Measurements from ENCODE around the gene CCSER1. TPM values are rescaled to one million over a fixed set of nuclear protein-coding genes. Genes with fewer than 3 reads are reported as not detected.
"Not testable (repeated sequence)": the region's sequence is repeated elsewhere in the genome, so short reads cannot be mapped to it uniquely, and the experiment has no call there.

Gene CCSER1
- total RNA-seq, 1 donor from 2014 or later, result 11.9 TPM

DNA sequence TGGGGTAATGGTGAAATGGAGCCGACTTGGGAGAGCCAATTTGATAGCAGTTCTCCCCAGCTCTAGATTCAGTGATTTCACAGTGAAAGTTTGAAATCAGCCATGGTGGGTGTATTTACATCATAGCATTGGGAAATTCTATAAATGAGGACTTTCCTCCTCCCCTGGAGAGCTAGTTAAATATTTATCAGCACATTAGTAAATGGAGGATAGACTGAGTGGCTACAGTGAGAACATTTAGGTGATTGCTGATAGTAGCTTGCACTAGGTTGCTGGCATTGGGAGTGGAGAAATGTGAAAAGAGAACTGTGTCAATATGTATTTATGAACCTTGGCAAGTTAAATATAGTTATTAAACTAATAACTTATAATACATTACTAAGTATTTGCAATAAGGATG lies 347.3 kb downstream of the CCSER1 start:
- TF ChIP-seq, protein P1, sequence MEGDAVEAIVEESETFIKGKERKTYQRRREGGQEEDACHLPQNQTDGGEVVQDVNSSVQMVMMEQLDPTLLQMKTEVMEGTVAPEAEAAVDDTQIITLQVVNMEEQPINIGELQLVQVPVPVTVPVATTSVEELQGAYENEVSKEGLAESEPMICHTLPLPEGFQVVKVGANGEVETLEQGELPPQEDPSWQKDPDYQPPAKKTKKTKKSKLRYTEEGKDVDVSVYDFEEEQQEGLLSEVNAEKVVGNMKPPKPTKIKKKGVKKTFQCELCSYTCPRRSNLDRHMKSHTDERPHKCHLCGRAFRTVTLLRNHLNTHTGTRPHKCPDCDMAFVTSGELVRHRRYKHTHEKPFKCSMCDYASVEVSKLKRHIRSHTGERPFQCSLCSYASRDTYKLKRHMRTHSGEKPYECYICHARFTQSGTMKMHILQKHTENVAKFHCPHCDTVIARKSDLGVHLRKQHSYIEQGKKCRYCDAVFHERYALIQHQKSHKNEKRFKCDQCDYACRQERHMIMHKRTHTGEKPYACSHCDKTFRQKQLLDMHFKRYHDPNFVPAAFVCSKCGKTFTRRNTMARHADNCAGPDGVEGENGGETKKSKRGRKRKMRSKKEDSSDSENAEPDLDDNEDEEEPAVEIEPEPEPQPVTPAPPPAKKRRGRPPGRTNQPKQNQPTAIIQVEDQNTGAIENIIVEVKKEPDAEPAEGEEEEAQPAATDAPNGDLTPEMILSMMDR (conservative IDR thresholded peaks at IDR 0.05), result no peak
- H3K4me1 Mint-ChIP-seq, result no peaks in the 10 kb centered on the region
- no peak for DNase-seq (ENCODE audit: low read depth, low spot score)

DNA sequence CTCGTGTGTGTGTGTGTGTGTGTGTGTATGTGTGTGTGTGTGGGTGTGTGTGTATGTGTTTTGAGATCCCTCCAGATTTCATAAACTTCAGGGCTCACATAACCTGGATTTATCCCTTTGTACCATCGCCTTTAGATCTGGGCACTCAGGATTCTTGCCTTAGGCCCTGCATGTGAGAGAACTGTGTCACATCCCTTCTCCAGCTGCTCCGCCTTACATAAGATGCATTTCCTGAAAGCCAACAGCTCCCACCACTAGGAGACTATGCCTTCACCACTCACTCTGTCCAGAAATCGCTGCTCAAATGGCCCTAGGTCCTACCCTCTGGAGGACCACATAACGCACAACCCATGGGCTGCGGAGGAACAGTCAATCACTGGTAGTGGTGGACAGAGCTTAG lies 348.8 kb downstream of the CCSER1 start:
- Mint-ChIP-seq H3K4me1 (no peaks in the 10 kb centered on the region), H3K4me3 (no peak overlapping the region), H3K9me3 (peaks cover 4% of the 10 kb centered on the region), H3K36me3 (ENCODE audit: low read depth) (no peaks in the 10 kb centered on the region), H3K27ac (ENCODE audit: unreplicated experiment) (no peak overlapping the region), H3K27me3 (ENCODE audit: low read depth) (no peaks in the 10 kb centered on the region)
- TF ChIP-seq, protein P1 (conservative IDR thresholded peaks at IDR 0.05), result no peak
- DNase-seq (ENCODE audit: low read depth, low spot score), result no peak

More for the DNA sequence above, 347.3 kb downstream of the CCSER1 start:
- Mint-ChIP-seq H3K27ac (ENCODE audit: unreplicated experiment) (no peak overlapping the region), H3K4me3 (no peak overlapping the region), H3K27me3 (ENCODE audit: low read depth) (no peaks in the 10 kb centered on the region), H3K36me3 (ENCODE audit: low read depth) (no peaks in the 10 kb centered on the region), H3K9me3 (peaks cover 1% of the 10 kb centered on the region)

DNA sequence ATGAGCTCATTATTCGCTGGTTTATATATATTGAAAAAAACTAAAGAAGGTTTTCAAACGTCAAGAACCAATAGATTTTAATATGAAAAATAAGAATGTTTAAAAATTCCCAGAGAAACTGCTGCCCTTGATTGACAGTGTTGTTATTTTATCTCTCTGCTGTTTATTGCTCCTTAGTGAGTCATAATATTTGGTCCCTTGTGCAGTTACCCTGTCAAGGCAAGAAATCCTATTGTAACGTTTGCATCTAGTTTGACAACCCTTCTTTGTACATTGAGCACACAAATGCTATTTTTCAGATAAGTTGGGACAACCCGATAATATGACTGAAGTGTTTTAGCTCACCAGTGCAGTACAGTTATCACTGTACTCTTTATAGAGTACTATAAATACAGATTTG lies 349.4 kb downstream of the CCSER1 start:
- TF ChIP-seq, protein P1 (conservative IDR thresholded peaks at IDR 0.05), result no peak
- Mint-ChIP-seq H3K9me3 (peaks cover 5% of the 10 kb centered on the region), H3K4me1 (no peaks in the 10 kb centered on the region), H3K27me3 (ENCODE audit: low read depth) (no peaks in the 10 kb centered on the region), H3K4me3 (no peak overlapping the region), H3K36me3 (ENCODE audit: low read depth) (no peaks in the 10 kb centered on the region), H3K27ac (ENCODE audit: unreplicated experiment) (no peak overlapping the region)
- DNase-seq (ENCODE audit: low read depth, low spot score), result no peak

DNA sequence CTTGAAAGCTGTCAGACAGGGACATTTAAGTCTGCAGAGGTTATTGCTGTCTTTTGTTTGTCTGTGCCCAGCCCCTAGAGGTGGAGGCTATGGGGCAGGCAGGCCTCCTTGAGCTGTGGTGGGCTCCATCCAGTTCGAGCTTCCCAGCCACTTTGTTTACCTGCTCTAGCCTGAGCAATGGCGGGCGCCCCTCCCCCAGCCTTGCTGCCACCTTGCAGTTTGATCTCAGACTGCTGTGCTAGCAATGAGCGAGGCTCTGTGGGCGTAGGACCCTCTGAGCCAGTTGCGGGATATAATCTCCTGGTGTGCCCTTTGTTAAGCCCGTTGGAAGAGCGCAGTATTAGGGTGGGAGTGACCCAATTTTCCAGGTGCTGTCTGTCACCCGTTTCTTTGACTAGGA lies 357.7 kb downstream of the CCSER1 start:
- H3K4me3 Mint-ChIP-seq; H3K27ac Mint-ChIP-seq (ENCODE audit: unreplicated experiment); H3K9me3 Mint-ChIP-seq; H3K4me1 Mint-ChIP-seq; H3K27me3 Mint-ChIP-seq (ENCODE audit: low read depth); H3K36me3 Mint-ChIP-seq (ENCODE audit: low read depth); DNase-seq (ENCODE audit: low read depth, low spot score): not testable (repeated sequence)

DNA sequence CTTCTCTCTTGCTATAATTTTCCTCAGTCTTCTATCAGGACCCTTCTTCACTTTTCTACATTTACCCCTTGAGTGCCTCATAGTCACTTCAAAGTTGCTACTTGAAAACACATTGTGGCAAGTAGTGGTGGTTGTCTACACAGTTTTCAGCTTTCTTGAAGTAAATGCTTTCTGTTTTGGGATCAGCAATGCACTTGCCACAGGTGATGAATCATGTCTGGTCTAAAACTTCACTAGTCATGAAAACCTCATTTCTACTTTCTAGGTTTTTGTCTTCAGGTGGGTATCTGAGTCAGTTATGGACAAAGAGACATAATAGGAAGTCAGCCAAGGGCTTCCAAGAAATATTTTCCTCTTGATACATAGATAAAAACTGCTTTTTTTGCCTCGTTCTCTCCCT lies 359.2 kb downstream of the CCSER1 start:
- peaks cover 10% of the 10 kb centered on the region for H3K36me3 Mint-ChIP-seq (ENCODE audit: low read depth)
- H3K9me3 Mint-ChIP-seq, result peaks cover 5% of the 10 kb centered on the region
- H3K4me1 Mint-ChIP-seq, result no peaks in the 10 kb centered on the region
- no peak overlapping the region for H3K4me3 Mint-ChIP-seq
- TF ChIP-seq, protein P1 (conservative IDR thresholded peaks at IDR 0.05), result no peak
- DNase-seq (ENCODE audit: low read depth, low spot score), result no peak
- no peak overlapping the region for H3K27ac Mint-ChIP-seq (ENCODE audit: unreplicated experiment)
- H3K27me3 Mint-ChIP-seq (ENCODE audit: low read depth), result no peaks in the 10 kb centered on the region

DNA sequence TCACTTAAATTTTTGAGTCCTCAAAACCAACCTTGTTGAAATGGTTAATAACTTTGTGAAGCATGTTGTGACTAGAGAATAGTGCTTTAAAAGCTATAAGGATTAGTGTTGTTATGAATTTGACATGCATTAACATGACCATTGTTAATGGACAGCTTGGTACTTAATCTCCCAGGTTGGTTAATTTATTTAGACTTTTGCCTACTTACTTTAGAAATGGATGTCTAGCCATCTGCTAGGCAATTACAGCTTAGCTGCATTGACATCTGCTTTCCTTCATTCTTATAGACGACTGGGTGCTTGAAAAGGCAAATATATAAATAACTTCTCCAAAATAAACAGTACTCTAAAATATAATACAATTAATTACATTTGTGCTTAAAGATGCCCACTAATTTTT lies 368.0 kb downstream of the CCSER1 start:
- Mint-ChIP-seq H3K4me1 (no peaks in the 10 kb centered on the region), H3K4me3 (no peak overlapping the region), H3K9me3 (peaks cover 12% of the 10 kb centered on the region), H3K36me3 (ENCODE audit: low read depth) (peaks cover 7% of the 10 kb centered on the region), H3K27me3 (ENCODE audit: low read depth) (no peaks in the 10 kb centered on the region), H3K27ac (ENCODE audit: unreplicated experiment) (no peak overlapping the region)
- DNase-seq (ENCODE audit: low read depth, low spot score), result no peak
- TF ChIP-seq, protein P1 (conservative IDR thresholded peaks at IDR 0.05), result no peak
